Measurements from ENCODE around the gene TNFRSF4.

TNFRSF4 gene

DNA sequence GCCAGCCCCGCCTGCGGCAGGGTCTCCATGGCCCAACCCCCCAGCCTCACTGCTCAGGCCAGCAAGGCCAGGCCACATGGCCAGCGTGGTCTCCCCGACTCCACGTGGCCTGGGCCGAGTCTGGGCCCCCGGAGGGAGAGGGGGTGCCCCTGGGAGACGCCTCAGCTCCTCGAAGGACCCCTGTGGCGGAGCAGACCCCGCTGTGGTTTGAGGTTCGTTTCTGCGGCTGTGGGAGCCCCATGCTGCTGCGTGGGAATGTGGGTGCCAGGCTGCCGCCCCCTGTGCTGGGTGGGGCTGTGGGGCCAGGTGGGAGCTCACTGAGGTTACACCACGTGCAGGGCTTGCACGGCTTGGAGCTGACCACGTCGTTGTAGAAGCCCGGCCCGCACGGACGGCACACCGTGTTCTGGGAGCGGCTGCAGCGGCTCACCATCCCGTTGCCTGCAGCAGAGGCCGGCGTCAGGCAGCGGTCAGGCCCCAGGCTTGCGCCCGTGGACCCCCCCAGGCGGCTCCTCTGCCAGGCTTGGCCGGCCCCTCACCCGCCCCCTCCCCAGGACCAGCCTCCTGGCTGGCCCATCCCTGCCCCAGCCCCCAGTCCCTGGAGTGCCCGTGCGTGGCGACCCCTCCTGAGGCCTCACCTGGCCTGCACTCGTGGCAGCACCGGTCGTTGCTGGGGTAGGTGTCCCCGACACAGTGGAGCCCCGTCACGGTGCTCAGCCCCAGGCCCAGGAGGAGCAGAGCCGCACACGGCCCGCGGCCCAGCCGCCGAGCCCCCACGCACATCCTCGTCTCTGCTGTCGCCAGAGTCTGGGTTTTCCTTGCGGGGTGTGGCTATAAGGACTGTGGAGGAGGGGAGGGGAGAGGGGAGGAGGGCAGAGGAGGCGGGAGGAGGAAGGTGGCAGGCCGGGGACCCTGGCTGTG, at the start of gene TNFRSF4:
TSS of gene TNFRSF4 (minus strand) at position 809 of the 921 bp plus-strand sequence. CDS start at position 783, 26 bp downstream.
- Mint-ChIP-seq H3K4me1 (ENCODE audit: low read depth) (peaks cover 25% of the 10 kb centered on the region), H3K4me3 (peak within 1 kb of the TSS; percentile 77), H3K27me3 (ENCODE audit: low read depth) (no peaks in the 10 kb centered on the region), H3K36me3 (ENCODE audit: low read depth) (peaks cover 34% of the 10 kb centered on the region), H3K27ac (peak within 1 kb of the TSS; percentile 83), H3K9me3 (no peaks in the 10 kb centered on the region)

DNA sequence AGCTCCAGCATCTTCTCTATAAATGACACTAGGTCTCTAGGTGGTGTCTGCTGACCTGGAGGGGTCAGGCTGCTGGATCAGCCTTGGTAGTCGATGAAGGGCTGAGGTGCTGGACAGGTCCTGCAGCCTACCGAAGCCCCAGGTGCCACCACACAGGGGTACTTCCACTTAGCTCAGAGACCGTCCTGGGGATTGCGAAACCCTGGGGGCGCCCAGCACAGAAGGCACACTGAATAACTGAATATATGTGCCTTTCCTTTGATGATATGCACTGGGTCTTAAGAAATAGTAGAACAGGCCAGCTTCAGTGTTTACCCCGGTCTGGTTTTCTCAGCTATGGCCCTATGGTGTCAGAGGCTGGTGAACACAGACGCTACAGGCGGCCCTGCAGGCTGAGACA, 48.8 kb upstream of the TNFRSF4 start:
- Mint-ChIP-seq H3K27ac (no peak overlapping the region), H3K9me3 (no peaks in the 10 kb centered on the region), H3K36me3 (ENCODE audit: low read depth) (peaks cover 28% of the 10 kb centered on the region)

DNA sequence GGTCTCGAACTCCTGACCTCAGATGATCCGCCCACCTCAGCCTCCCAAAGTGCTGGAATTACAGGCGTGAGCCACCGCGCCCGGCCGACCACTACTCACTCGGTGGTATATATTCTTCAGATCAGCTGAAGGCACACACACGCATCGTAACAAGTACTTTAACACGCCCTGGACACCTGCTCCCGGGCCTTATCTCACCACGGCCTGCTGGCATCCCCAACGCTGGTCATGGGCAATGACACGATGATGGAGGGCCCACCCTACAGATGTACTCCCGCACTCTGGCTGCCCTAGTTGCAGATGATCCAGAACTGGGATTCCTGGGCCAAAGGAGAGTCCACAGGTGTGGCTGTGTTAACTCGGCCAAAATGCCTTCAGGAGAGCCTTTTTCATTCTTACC, 48.1 kb upstream of the TNFRSF4 start:
- Mint-ChIP-seq H3K36me3 (ENCODE audit: low read depth) (peaks cover 33% of the 10 kb centered on the region), H3K4me1 (ENCODE audit: low read depth) (peaks cover 10% of the 10 kb centered on the region), H3K27me3 (ENCODE audit: low read depth) (no peaks in the 10 kb centered on the region), H3K9me3 (no peaks in the 10 kb centered on the region), H3K4me3 (no peak overlapping the region), H3K27ac (no peak overlapping the region)

More for the DNA sequence above, 48.8 kb upstream of the TNFRSF4 start:
- peaks cover 10% of the 10 kb centered on the region for H3K4me1 Mint-ChIP-seq (ENCODE audit: low read depth)
- no peaks in the 10 kb centered on the region for H3K27me3 Mint-ChIP-seq (ENCODE audit: low read depth)
- no peak overlapping the region for H3K4me3 Mint-ChIP-seq

DNA sequence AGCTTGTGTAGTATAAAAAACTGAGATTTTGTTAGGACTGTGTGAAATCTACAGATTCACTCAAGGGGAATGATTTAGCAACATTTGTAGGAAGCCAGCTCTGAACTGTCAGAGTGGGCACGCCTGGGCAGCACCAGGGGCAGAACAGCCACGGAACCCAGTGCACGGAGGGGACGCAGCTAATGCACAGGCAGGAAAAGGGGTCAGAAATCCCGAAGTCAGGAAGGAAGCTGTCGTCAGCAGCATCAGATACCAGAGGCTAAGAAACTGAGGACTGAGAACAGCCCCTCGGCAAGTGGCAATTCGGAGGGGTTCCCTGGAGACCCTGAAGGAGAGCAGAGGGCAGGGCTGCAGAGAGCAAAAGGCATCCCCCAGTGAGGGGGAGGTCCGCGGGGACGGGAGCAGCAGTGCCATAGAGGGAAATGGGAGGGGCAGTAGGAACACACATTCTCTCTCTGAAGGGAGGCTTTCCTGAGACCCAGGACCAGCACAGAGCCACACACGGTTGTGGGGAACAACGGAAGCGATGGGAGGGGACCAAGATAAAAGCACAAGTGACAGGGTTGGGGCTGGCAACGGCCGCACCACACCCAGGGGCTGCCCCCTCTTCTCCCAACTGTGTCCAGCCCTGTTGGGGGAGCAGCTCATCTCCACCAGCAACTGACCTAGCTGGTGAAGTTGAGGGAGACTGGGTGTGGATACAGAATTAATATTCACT, 47.0 kb upstream of the TNFRSF4 start:
- Mint-ChIP-seq H3K9me3 (no peaks in the 10 kb centered on the region), H3K36me3 (ENCODE audit: low read depth) (peaks cover 35% of the 10 kb centered on the region), H3K4me1 (ENCODE audit: low read depth) (peaks cover 10% of the 10 kb centered on the region), H3K27me3 (ENCODE audit: low read depth) (no peaks in the 10 kb centered on the region), H3K27ac (peak overlapping the region; percentile 68), H3K4me3 (no peak overlapping the region)

DNA sequence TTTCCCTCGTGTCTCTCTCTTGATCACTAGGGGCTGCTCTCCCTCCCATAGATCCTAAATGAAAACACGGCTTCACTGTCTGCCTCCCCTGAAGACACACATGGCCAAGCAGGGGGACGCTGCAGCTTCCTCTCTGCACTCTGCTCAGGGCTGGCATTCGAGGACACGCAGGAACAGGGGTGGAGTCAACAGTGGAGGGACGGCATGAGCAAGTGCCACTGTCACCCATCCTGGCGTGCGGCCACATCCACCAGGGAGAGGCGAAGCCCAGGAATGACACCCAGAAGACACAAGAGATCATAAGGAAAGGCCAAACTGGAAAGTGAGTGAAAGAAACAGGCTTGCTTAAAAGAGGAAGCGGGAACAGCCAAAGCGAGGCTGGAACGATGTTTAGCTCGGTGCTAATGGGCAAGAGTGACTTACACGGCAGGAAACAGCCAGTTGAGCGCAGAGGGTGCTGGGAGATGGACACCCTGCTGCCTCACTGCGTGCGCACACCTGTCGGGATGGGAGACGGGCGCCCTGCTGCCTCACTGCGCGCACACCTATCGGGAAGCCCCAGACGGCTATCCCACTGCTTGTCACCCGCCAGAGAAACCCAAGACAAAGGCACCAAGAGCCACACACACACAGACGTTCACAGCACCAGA, 46.1 kb upstream of the TNFRSF4 start:
- Mint-ChIP-seq H3K9me3 (no peaks in the 10 kb centered on the region), H3K27ac (no peak overlapping the region), H3K27me3 (ENCODE audit: low read depth) (no peaks in the 10 kb centered on the region), H3K4me3 (no peak overlapping the region), H3K4me1 (ENCODE audit: low read depth) (peaks cover 9% of the 10 kb centered on the region), H3K36me3 (ENCODE audit: low read depth) (peaks cover 35% of the 10 kb centered on the region)

DNA sequence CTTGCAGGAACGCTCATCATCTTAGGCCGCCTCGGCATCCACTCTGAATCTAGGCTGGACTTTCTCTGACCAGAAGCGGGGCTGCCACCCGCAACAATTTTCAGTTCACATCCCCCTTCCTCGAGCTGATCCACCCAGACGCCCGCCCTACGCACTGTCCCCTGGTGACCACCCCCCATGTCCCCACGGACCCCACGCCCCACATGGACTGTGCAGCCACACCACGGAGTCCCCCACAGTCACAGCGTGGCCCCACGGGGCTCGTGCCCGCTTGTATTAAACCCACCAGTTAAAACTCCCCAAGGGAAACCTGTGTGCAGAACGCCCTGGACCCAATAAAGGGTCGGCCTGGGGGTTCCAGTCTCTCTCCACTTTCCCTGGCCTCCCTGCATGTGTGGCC, 45.6 kb upstream of the TNFRSF4 start:
- no peak overlapping the region for H3K4me3 Mint-ChIP-seq
- no peaks in the 10 kb centered on the region for H3K9me3 Mint-ChIP-seq
- H3K4me1 Mint-ChIP-seq (ENCODE audit: low read depth): peaks cover 9% of the 10 kb centered on the region
- H3K36me3 Mint-ChIP-seq (ENCODE audit: low read depth): peaks cover 35% of the 10 kb centered on the region
- no peaks in the 10 kb centered on the region for H3K27me3 Mint-ChIP-seq (ENCODE audit: low read depth)
- no peak overlapping the region for H3K27ac Mint-ChIP-seq

DNA sequence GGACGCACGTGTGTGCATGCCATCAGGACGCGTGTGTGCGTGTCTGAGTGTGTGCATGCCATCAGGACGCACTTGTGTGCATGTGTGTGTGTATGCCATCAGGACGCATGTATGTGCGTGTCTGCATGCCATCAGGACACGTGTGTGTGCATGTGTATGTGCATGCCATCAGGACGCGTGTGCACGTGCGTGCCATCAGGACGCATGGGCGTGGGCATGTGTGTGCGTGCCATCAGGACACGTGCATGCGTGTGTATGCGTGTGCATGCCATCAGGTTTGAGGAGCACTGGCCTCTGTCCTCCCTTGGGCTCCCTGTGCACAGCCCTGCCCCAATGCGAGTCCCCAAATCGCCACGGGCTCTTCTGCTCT, 45.2 kb upstream of the TNFRSF4 start:
- Mint-ChIP-seq H3K36me3 (ENCODE audit: low read depth) (peaks cover 35% of the 10 kb centered on the region), H3K4me1 (ENCODE audit: low read depth) (peaks cover 9% of the 10 kb centered on the region), H3K9me3 (no peaks in the 10 kb centered on the region), H3K27ac (no peak overlapping the region), H3K27me3 (ENCODE audit: low read depth) (no peaks in the 10 kb centered on the region), H3K4me3 (no peak overlapping the region)

DNA sequence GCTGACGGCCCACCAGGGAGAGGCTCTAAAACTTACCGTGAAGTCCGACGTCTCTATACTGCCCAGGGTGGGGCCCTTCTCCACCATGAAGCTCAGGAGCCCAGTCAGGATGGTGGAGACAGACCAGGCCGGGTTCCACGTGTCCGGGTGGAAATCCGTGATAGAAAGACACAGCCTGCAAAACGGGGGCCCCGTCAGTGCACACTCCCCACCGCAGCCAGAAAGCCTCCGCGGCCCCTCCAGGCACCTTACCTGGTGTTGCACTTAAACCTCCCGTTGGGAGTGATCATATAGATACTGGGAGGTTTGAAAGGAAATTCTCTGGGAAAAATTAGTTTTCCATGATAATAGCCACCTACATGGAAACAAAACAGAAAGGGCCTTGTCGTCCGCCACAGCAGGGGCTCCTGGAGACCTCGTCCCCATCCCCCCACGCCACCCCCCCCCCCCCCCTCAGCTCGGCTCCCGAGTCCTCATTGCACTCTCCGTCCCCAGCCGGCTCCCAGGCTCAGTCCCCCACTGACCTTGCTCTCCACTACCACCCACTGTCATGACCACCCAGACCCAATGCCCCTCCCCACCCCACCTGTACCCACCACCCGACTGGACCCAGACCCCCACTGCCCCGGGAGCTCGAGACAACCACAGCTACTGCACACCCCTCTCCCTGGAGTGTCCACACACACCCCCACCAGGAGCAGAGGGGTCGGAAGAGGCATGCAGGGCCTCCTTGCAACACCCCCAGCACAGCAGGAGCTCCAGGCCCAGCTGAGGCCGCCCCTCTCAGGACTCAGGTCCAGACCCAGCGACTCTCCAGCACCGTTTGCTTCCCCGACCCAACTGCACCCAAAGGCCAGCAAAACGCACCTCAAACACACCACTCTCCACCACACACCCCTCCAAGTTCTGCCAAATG, 43.3 kb upstream of the TNFRSF4 start:
- Mint-ChIP-seq H3K4me1 (ENCODE audit: low read depth) (peaks cover 9% of the 10 kb centered on the region), H3K27me3 (ENCODE audit: low read depth) (no peaks in the 10 kb centered on the region), H3K4me3 (no peak overlapping the region), H3K27ac (peak overlapping the region; percentile 13), H3K9me3 (no peaks in the 10 kb centered on the region), H3K36me3 (ENCODE audit: low read depth) (peaks cover 36% of the 10 kb centered on the region)

DNA sequence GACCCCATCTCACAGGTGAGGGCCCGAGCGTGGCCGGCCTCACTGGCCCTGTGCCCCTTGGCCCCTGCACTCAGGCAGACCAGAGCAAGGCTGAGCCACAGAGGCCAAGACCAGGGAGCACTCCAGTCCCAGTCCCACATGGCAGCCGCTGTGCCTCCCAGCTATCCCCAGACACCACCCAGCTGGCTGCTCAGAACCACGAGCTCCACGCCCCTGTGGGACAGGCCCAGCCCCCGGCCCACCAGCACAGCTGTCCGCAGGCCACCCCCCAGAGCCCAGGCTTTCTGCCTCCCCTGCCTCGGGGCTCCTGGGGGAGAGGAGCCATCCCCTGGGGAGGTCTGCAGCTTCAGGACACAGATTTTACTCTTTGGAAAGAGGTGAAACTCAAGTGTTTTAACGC, 41.7 kb upstream of the TNFRSF4 start:
- H3K9me3 Mint-ChIP-seq: no peaks in the 10 kb centered on the region
- H3K36me3 Mint-ChIP-seq (ENCODE audit: low read depth): peaks cover 32% of the 10 kb centered on the region
- H3K27ac Mint-ChIP-seq: no peak overlapping the region
- peaks cover 10% of the 10 kb centered on the region for H3K4me1 Mint-ChIP-seq (ENCODE audit: low read depth)
- H3K27me3 Mint-ChIP-seq (ENCODE audit: low read depth): no peaks in the 10 kb centered on the region
- H3K4me3 Mint-ChIP-seq: no peak overlapping the region

DNA sequence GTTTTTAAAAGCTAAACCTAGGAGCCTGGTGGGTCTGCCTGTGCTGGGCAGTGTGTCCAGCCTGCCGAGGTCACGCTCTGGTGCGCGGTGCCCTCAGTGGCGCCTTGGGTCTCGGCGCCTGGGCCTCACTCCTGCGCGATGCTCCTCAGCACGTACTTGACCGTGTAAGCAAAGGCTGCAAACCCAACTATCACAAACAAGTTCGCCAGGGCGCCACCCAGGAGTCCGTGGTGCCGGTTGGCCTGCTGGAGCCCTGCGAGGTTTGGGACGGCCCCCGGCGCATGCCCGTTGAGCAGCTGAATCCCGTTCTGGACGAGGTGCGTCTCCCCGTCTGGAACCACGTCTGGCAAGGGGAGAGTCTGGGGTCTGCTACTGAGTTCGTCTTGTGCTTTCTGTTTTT, 41.1 kb upstream of the TNFRSF4 start:
- H3K4me3 Mint-ChIP-seq: no peak overlapping the region

DNA sequence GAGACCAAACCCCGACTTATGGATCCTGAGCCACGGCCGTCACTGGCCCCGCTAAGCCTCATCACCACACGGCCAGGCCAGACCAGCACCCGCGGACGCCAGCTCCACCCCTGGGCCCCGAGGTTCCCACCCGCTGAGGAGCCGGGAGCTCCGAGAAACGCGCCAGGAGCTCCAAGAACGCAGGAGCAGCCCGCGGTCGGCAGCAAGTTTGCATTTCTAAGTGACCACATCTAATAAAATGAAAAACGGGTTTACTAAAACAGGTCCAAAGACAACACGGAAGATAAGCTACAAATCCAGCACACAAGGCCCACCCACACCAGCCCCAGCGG, 40.7 kb upstream of the TNFRSF4 start:
- Mint-ChIP-seq H3K4me3 (no peak overlapping the region), H3K9me3 (no peaks in the 10 kb centered on the region), H3K4me1 (ENCODE audit: low read depth) (peaks cover 9% of the 10 kb centered on the region), H3K27me3 (ENCODE audit: low read depth) (no peaks in the 10 kb centered on the region), H3K27ac (no peak overlapping the region), H3K36me3 (ENCODE audit: low read depth) (peaks cover 27% of the 10 kb centered on the region)

More for the DNA sequence above, 41.1 kb upstream of the TNFRSF4 start:
- Mint-ChIP-seq H3K4me1 (ENCODE audit: low read depth) (peaks cover 10% of the 10 kb centered on the region), H3K36me3 (ENCODE audit: low read depth) (peaks cover 31% of the 10 kb centered on the region), H3K27ac (no peak overlapping the region), H3K27me3 (ENCODE audit: low read depth) (no peaks in the 10 kb centered on the region), H3K9me3 (no peaks in the 10 kb centered on the region)

DNA sequence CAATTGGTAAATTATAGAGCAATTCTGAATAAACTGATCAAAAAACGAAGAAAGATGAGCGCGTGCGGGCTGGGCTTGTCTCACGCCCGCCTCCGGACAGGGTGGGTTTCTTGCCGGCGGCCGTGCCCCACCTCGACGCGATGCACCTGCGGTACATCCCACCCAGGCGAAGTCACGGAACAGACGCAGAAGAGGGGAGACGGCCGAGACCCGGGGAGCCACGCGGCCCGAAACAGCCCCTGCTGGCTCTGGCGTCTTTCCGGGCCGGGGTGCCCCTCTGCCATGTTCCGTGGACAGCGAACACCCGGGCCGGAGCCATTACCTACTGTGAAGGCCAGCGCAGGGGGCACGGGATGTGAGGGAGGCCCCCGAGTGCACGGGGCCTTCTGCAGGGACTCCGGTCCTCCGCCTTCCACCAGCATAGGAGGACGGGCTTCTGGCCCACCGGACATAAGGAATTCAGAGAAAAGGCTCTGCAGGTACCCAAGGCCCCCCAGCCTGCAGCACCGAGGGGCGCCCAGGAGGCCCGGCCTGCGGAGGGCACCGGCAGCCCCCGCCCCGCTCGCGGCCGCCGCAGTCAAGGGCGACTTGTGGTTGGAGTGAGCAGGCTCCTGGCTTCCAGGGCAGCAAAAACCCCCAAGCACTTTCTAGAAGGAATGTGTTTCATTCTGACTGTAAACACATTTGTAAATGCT, 40.2 kb upstream of the TNFRSF4 start:
- no peak overlapping the region for H3K4me3 Mint-ChIP-seq
- H3K27me3 Mint-ChIP-seq (ENCODE audit: low read depth): no peaks in the 10 kb centered on the region
- no peak overlapping the region for H3K27ac Mint-ChIP-seq
- H3K36me3 Mint-ChIP-seq (ENCODE audit: low read depth): peaks cover 23% of the 10 kb centered on the region
- H3K4me1 Mint-ChIP-seq (ENCODE audit: low read depth): peaks cover 11% of the 10 kb centered on the region
- H3K9me3 Mint-ChIP-seq: no peaks in the 10 kb centered on the region

DNA sequence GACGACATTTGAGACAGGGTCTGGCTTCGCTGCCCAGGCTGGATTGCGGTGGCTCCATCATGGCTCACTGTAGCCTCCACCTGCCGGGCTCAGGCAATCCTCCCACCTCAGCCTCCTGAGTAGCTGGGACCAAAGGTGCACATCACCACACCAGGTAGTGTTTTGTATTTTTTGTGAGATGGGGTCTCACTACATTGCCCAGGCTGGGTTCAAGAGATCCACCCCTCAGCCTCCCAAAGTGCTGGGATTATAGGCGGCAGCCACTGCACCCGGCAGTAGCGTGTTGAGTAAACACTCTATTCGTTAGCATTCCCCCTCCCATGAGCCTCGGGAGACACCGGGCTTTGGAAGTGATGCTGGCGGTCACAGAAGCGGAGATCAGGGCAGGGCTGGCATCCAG, 39.4 kb upstream of the TNFRSF4 start:
- H3K4me3 Mint-ChIP-seq: no peak overlapping the region
- H3K4me1 Mint-ChIP-seq (ENCODE audit: low read depth): peaks cover 9% of the 10 kb centered on the region
- H3K27ac Mint-ChIP-seq: no peak overlapping the region
- no peaks in the 10 kb centered on the region for H3K9me3 Mint-ChIP-seq
- H3K27me3 Mint-ChIP-seq (ENCODE audit: low read depth): no peaks in the 10 kb centered on the region
- H3K36me3 Mint-ChIP-seq (ENCODE audit: low read depth): peaks cover 23% of the 10 kb centered on the region

All from T-helper 1 cell treated with Interleukin-12 subunit alpha and Interleukin-12 subunit beta and Interleukin-4 antibody, amounts not matched to agents 30 μg/mL and 1 μg/mL, for 36 hours (primary cell).